Stimulated activated CD8-positive, alpha-beta memory T cell treated with anti-CD3 and anti-CD28 coated beads, Interleukin-7, amount 100 ng/mL, for 4 hours (primary cell): ENCODE measurements around the gene KLF2.

Experiments
- DNase-seq, 2 donors: peaks; one replicate each; pipeline ENCODE4 v3.0.0-alpha.2; 2020; ENCODE audit warnings: low read depth in 2 of 2

KLF2 gene

DNA sequence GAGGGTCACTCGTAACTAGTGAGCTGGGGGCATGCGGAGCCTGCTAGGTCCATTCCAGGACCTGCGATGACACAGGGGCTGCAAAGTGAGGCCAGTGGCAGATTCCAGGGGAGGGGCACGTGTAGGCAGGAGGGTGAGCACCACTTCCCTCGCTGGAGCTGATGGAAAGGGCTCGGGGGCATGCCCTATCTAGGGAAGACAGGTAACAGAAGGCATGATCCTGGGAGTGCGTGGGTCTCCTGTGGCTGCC is 51.2 kb downstream of the KLF2 start:
- DNase-seq: no peak

DNA sequence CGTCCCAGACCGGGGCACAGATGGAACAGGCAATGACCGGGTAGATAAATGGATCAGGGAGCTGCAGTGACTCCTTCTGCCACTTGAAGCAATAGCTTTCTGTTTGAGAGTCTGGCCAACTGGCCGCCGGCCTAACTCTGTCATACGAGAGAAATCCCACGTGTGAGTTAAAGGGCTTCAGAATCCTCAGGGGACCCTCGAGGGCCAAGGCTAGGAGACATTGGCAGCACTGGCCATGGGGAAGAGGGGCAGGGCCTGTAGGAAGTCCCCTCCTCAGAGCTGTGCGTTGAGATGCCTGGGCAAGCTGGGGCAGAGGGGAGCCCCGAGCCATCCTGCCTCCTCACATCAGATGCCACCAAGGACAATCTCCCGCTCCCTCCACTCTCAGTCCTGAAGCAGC is 51.6 kb downstream of the KLF2 start:
- no peak for DNase-seq

DNA sequence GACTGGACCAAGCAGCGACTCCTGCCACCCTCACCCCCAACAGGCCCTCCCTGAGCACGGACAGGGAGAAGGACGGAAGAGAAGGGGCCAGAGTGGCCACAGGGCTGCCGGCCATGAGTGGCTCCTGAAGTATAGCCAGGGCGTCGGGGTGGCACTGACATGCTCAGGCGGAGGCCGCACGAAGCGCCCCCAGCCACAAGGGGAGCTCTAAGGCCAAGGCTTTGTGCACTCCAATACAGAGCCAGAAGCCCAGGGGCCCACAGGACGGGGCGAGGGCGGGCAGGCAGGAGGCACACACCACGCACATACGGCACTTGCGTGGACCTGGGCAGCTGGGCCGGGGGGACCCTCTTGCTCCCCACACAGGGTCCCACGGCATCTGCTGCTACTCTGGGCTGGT is 52.0 kb downstream of the KLF2 start:
- no peak for DNase-seq

DNA sequence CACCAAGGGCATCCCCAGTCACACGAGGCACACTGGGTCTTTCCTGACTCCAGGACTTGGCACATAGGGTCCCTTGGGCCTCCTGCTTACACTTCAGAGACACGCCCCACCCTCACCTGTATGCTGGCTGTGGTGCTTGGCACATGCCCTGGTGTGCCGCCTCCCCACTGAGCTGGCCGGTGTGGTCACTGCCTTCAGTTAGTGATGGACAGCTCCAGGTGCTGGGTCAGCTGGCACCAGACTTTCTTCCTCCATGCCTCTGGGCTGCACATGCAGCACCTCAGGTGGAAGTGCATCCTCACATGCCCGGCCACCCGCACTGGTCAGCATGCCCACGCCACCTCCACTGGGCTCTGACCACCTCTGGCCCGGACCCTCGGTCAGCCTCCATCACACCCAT is 52.9 kb downstream of the KLF2 start:
- no peak for DNase-seq
